Germinal center (tissue), 1 donor: ENCODE results near the gene MYO1G.
A peak's percentile ranks its signal among the peaks of the same experiment; 100 is the strongest.
"Not testable (repeated sequence)": the region's sequence is repeated elsewhere in the genome, so short reads cannot be mapped to it uniquely, and the experiment has no call there.

Experiments
- DNase-seq: peaks from one replicate; pipeline ENCODE4 v3.0.0; 2012; ENCODE audit warnings: mixed read lengths, low spot score

MYO1G gene

DNA sequence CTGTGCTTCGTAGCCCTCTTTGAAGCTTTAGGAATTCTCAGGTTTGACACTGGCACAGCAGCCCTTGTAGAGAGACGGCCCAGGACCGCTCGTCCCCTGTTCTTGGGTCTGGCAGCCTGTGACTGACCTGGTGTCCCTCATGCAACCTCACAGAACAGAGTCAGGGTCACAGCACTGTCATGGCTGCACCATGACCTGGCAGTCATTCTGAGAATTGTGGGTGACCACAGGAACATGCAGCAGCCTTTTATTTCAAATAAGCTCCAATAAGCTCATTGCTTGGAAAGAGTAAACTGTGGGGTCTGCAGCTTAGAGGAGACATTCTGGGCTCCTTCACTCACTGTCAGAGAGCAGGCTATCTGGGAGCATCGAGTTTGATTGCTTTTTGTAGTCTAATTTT lies 42.5 kb downstream of the MYO1G start:
- DNase-seq: no peak

GRCh38 chr7:44935583-44935982 lies 43.2 kb downstream of the MYO1G start:
- no peak for DNase-seq

GRCh38 chr7:44935016-44935415 lies 43.8 kb downstream of the MYO1G start:
- DNase-seq: no peak

GRCh38 chr7:44934510-44934909 lies 44.3 kb downstream of the MYO1G start:
- not testable (repeated sequence) for DNase-seq

GRCh38 chr7:44930921-44931320 lies 47.9 kb downstream of the MYO1G start:
- DNase-seq: no peak

DNA sequence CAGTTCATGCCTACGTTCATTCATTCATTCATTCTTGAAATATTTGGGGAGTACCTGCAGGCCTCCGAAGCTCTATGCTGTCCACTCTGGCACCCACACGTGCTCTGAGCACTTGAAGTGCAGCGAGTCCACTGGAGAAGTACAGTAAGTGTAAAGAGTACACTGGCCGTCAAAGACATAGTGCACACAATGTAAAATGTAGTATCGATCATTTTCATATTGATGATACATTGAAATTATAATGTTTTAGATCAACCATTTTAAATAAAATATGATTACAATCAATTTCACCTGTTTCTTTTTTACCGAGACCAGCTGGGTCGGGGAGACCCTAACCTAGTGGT lies 56.5 kb downstream of the MYO1G start:
- no peak for DNase-seq

GRCh38 chr7:44921607-44922350 lies 57.0 kb downstream of the MYO1G start:
- peak; percentile 78 for DNase-seq

- DNase-seq: no peak
Observed at GRCh38 chr7:44920119-44920518, 58.7 kb downstream of the MYO1G start.

- DNase-seq: no peak
Observed at GRCh38 chr7:44918029-44918428, 60.8 kb downstream of the MYO1G start.

GRCh38 chr7:44917465-44917864 lies 61.4 kb downstream of the MYO1G start:
- no peak for DNase-seq

- peak; percentile 60 for DNase-seq
Observed at GRCh38 chr7:44914992-44915607, 63.7 kb downstream of the MYO1G start.

- DNase-seq: no peak
Observed at GRCh38 chr7:44912775-44913347, 66.0 kb downstream of the MYO1G start.
